GM12872 (cell line): ENCODE results near the gene PLEKHG1.

ENCODE experiments used
- TF ChIP-seq, protein P1 (sequence below): IDR thresholded peaks from 3 replicates; pipeline ENCODE4 v1.5.1; 2011; ENCODE audit warnings: low read depth, mild to moderate bottlenecking, low read length, moderate library complexity; ENCODE audit not compliant: insufficient read depth

Gene PLEKHG1

DNA sequence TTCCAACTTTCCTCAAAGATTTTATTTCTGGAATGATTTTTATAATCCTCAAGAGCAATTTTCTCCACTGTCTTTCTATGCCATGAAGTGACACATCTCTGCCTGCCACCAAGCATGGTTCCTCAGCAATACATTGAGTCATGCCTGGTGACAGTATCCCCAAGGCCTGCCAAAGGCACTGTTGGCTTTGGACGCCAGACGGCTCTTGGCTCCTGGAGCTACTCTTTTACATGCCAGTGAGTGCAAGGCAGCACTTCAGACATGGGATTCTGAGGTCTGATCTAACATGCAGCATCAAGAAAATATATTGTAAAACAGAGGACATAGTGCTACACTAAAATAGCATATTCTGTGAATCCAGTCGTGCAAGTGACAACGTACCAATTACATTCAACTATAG, 20.1 kb upstream of the PLEKHG1 start:
- TF ChIP-seq, protein P1, sequence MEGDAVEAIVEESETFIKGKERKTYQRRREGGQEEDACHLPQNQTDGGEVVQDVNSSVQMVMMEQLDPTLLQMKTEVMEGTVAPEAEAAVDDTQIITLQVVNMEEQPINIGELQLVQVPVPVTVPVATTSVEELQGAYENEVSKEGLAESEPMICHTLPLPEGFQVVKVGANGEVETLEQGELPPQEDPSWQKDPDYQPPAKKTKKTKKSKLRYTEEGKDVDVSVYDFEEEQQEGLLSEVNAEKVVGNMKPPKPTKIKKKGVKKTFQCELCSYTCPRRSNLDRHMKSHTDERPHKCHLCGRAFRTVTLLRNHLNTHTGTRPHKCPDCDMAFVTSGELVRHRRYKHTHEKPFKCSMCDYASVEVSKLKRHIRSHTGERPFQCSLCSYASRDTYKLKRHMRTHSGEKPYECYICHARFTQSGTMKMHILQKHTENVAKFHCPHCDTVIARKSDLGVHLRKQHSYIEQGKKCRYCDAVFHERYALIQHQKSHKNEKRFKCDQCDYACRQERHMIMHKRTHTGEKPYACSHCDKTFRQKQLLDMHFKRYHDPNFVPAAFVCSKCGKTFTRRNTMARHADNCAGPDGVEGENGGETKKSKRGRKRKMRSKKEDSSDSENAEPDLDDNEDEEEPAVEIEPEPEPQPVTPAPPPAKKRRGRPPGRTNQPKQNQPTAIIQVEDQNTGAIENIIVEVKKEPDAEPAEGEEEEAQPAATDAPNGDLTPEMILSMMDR, result no peak

DNA sequence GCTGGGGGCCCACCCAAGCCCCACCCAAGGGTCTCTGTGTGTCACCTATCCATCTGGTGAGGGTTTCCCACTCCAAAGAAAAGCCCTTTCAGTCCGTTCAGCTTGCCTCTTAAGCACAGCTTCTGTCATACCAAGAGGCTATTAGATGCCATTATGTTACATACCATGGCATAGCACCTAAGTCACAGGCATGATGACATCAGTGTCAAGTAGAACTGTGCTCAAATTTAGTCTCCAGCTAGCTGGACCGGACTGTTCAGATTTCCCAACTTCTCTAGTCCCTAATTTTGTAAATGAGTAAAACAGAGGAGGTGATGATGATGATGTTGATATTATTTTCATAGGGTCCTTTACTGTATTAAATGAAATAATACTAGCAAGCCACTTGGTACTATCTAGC, 19.2 kb upstream of the PLEKHG1 start:
- TF ChIP-seq, protein P1, result no peak

DNA sequence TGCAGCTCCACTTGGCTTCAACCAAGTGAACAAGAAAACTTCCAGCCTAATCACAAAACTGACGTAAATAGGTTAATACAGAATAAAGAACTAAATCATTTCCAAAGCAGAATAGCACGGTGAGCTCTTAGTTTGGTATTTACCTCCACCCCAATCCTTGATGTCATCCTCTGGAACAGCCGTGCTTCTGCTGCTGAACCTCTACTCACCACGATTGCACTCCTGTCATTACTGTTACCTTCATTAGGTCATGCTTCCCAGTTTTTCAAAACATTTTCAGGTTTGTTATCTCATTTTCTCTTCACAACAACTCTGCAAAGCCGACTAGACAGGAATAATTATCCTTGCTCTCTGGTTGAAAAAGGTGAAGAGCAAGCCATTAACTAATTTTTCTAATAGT, 15.6 kb upstream of the PLEKHG1 start:
- TF ChIP-seq, protein P1, result no peak

DNA sequence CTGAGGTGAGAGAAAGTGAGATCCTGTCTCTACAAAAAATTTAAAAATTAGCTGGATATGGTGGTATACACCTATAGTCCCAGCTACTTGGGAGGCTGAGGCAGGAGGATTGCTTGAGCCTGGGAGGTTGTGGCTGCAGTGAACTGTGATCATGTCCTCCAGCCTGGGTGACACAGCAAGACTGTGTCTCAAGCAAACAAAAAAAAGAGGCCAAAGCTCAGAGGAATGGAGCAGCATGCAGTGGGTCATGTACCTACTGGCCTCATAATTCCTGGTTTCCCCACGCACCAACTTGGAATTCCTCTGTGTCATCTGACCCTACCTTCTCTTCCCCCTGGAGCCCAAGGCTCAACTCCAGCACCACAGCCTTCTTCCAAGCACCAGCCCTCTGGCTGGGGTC, 15.1 kb upstream of the PLEKHG1 start:
- TF ChIP-seq, protein P1, result no peak

DNA sequence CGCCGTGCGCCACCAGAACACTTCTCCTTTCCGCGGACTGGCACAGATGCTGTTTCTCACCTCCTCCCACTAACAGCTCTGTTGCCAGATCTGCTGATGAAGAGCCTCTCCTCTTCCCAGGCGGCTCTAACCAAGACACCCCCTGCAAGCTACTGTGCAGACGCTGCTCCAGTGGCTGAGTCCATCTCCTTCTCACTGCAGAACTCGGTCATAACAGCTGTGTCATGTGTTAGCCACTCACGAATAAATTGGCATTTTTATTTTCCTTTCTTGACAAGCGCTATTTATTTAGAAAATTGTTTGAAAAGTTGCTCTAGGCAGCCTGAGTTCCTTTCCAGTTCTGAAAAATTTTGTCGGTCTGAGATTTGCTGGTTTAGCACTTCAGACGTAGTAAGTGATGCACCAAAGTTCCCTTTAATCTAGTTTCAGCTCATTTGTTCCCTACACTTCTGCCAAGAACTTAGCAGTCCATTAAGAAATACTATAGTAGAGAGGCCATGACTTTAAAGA, 12.8 kb upstream of the PLEKHG1 start:
- TF ChIP-seq, protein P1, result no peak

DNA sequence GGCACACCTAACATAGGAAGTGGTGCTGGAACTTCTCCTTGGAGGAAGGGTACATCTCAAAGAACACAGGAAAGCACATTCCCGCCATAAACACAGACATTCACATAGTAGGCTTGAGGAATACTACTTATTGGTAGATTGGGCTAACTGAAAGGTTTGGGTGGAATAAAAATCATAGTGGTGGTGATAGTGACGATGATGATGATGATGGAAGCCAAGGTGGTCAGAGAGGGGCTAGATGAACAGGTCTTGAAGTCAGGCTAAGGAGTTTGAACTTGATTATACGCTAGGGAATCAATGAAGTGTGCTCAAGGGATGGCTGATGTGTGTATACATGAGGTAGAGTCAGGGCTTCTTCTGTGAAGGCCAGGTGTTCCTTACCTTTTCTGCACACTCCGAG, 12.0 kb upstream of the PLEKHG1 start:
- TF ChIP-seq, protein P1, result no peak

DNA sequence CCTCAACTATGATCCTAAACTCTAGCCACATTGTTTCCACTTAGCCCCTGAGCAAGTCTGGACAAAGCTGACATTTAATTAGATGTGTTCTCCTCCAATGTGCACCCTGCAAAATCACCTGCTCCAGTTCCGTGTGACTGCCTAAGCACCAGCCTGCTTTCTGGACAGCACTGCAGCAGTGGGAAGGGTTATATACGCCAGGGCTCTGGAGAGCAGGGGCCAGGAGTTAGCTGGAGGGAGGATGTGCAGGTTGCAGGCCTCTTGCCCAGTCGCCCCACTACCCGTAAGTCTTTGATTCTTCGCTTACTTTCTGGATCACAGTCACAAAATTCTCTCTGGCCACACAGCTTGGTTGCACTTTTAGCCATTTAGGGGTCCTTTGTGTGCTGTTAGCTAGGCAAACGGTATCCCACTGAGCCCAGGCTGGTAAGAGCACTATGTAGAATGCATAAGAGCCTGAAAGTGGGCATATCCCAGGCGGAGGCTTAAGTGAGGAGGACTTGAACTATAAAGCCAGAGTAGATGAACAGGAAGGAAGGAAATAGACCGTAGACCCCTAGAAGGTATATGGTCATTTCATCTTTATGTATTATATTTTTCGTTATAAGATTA, 10.7 kb upstream of the PLEKHG1 start:
- TF ChIP-seq, protein P1, result no peak
